ENCODE measurements around the gene SIPA1L3.

The SIPA1L3 gene

GRCh38 chr19:38115271-38115802 is 208.3 kb downstream of the SIPA1L3 start:
- Histone ChIP-seq H4K20me1 (ENCODE audit: insufficient read depth, low read length) (no peaks in the 10 kb centered on the region), H3K9ac (ENCODE audit: low read length) (no peak overlapping the region), H3K4me2 (ENCODE audit: low read length) (no peak overlapping the region), H3K4me3 (ENCODE audit: low read length) (no peak overlapping the region), H3K36me3 (replicated peaks; ENCODE audit: low read depth, low read length) (peaks cover 34% of the 10 kb centered on the region), H3K27me3 (ENCODE audit: low read depth, low read length) (no peaks in the 10 kb centered on the region), H3K79me2 (ENCODE audit: low read length) (no peaks in the 10 kb centered on the region), H2AFZ (ENCODE audit: low read depth, low read length) (no peak overlapping the region), H3K4me1 (ENCODE audit: low read length) (no peaks in the 10 kb centered on the region), H3K9me3 (ENCODE audit: insufficient read depth, low read length) (no peaks in the 10 kb centered on the region), H3K27ac (ENCODE audit: low read length) (no peak overlapping the region)
- no peak for TF ChIP-seq CTCF (IDR thresholded peaks at IDR 0.05; ENCODE audit: low read depth, low read length)
- no peak for TF ChIP-seq EZH2phosphoT487 (IDR thresholded peaks at IDR 0.05; ENCODE audit: low read depth)

GRCh38 chr19:38118176-38118575 is 211.2 kb downstream of the SIPA1L3 start:
- H3K27ac ChIP-seq (ENCODE audit: low read length) = no peak overlapping the region

GRCh38 chr19:38120471-38121025 is 213.5 kb downstream of the SIPA1L3 start:
- Histone ChIP-seq H2AFZ (ENCODE audit: low read depth, low read length) (no peak overlapping the region), H3K36me3 (replicated peaks; ENCODE audit: low read depth, low read length) (peaks cover 39% of the 10 kb centered on the region), H3K4me1 (ENCODE audit: low read length) (no peaks in the 10 kb centered on the region), H3K79me2 (ENCODE audit: low read length) (no peaks in the 10 kb centered on the region), H3K4me3 (ENCODE audit: low read length) (no peak overlapping the region), H4K20me1 (ENCODE audit: insufficient read depth, low read length) (no peaks in the 10 kb centered on the region), H3K9ac (ENCODE audit: low read length) (no peak overlapping the region), H3K27ac (ENCODE audit: low read length) (no peak overlapping the region), H3K4me2 (ENCODE audit: low read length) (no peak overlapping the region), H3K27me3 (ENCODE audit: low read depth, low read length) (no peaks in the 10 kb centered on the region), H3K9me3 (ENCODE audit: insufficient read depth, low read length) (no peaks in the 10 kb centered on the region)
- no peak for TF ChIP-seq CTCF (IDR thresholded peaks at IDR 0.05; ENCODE audit: low read depth, low read length)
- TF ChIP-seq EZH2phosphoT487 (IDR thresholded peaks at IDR 0.05; ENCODE audit: low read depth) = no peak

More at GRCh38 chr19:38118176-38118575, 211.2 kb downstream of the SIPA1L3 start:
- H3K4me1 ChIP-seq (ENCODE audit: low read length) = no peaks in the 10 kb centered on the region
- H3K4me3 ChIP-seq (ENCODE audit: low read length) = no peak overlapping the region
- H4K20me1 ChIP-seq (ENCODE audit: insufficient read depth, low read length) = no peaks in the 10 kb centered on the region
- no peaks in the 10 kb centered on the region for H3K9me3 ChIP-seq (ENCODE audit: insufficient read depth, low read length)
- TF ChIP-seq EZH2phosphoT487 (IDR thresholded peaks at IDR 0.05; ENCODE audit: low read depth) (no peak), CTCF (IDR thresholded peaks at IDR 0.05; ENCODE audit: low read depth, low read length) (no peak)
- H2AFZ ChIP-seq (ENCODE audit: low read depth, low read length) = no peak overlapping the region
- H3K36me3 ChIP-seq (replicated peaks; ENCODE audit: low read depth, low read length) = peaks cover 35% of the 10 kb centered on the region
- no peak overlapping the region for H3K4me2 ChIP-seq (ENCODE audit: low read length)
- no peak overlapping the region for H3K9ac ChIP-seq (ENCODE audit: low read length)
- no peaks in the 10 kb centered on the region for H3K27me3 ChIP-seq (ENCODE audit: low read depth, low read length)
- H3K79me2 ChIP-seq (ENCODE audit: low read length) = no peaks in the 10 kb centered on the region

- H3K4me1 ChIP-seq (ENCODE audit: low read length) = no peaks in the 10 kb centered on the region
- no peaks in the 10 kb centered on the region for H3K27me3 ChIP-seq (ENCODE audit: low read depth, low read length)
- no peak overlapping the region for H3K4me3 ChIP-seq (ENCODE audit: low read length)
- no peak overlapping the region for H3K27ac ChIP-seq (ENCODE audit: low read length)
- no peak overlapping the region for H2AFZ ChIP-seq (ENCODE audit: low read depth, low read length)
- no peak overlapping the region for H3K9ac ChIP-seq (ENCODE audit: low read length)
- TF ChIP-seq CTCF (IDR thresholded peaks at IDR 0.05; ENCODE audit: low read depth, low read length) (no peak), EZH2phosphoT487 (IDR thresholded peaks at IDR 0.05; ENCODE audit: low read depth) (no peak)
- no peaks in the 10 kb centered on the region for H3K9me3 ChIP-seq (ENCODE audit: insufficient read depth, low read length)
- peaks cover 40% of the 10 kb centered on the region for H3K36me3 ChIP-seq (replicated peaks; ENCODE audit: low read depth, low read length)
- H3K79me2 ChIP-seq (ENCODE audit: low read length) = no peaks in the 10 kb centered on the region
- H4K20me1 ChIP-seq (ENCODE audit: insufficient read depth, low read length) = no peaks in the 10 kb centered on the region
- no peak overlapping the region for H3K4me2 ChIP-seq (ENCODE audit: low read length)
Measured at GRCh38 chr19:38122402-38123093, 215.5 kb downstream of the SIPA1L3 start.

Data from OCI-LY3 (cell line).